ENCODE results near the gene SYNC.

DNA sequence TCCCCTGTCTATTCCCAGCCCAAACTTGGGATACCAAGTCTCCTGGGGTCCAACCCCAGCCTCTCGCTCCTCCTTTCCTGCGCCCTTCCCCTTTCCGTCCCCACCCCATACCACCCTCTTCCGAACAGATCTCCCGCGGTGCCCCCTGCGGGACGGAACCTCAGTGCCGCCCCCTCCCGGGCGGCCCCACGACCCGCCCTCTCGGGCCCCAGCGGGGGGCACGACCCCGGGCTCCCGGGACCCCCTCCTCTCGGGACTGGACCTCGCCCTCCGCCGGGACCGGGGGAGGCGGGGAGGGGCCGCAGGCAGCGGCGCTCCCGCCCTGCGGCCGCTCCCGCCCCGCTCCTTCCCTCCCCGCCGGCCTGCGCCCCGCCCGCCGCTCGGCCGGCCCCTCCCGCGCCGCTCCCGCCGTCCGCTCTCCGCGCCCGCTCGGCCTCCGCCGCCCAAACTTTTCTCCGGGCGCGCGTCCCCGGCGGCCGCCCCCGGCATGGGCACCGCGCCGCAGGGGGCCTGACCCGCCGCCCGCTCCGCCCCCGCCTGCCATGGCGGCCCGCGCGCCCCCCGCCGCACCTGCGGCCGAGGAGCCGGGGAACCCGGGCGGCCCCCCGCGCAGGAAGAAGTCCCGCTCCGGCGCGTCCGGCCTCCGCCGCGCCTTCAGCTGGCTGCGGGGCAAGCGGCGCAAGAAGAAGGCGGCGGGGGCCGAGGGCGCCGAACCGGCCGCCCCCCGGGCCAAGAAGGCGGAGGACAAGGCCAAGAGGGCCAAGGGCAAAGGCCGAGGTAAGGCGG is 39.0 kb upstream of the SYNC start:
- TF ChIP-seq EZH2 (IDR thresholded peaks at IDR 0.05; ENCODE audit: low read depth), result no peak
- TF ChIP-seq, protein P1, sequence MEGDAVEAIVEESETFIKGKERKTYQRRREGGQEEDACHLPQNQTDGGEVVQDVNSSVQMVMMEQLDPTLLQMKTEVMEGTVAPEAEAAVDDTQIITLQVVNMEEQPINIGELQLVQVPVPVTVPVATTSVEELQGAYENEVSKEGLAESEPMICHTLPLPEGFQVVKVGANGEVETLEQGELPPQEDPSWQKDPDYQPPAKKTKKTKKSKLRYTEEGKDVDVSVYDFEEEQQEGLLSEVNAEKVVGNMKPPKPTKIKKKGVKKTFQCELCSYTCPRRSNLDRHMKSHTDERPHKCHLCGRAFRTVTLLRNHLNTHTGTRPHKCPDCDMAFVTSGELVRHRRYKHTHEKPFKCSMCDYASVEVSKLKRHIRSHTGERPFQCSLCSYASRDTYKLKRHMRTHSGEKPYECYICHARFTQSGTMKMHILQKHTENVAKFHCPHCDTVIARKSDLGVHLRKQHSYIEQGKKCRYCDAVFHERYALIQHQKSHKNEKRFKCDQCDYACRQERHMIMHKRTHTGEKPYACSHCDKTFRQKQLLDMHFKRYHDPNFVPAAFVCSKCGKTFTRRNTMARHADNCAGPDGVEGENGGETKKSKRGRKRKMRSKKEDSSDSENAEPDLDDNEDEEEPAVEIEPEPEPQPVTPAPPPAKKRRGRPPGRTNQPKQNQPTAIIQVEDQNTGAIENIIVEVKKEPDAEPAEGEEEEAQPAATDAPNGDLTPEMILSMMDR (conservative IDR thresholded peaks at IDR 0.05), result no peak; the same call in 1 of the 2 replicates
